Progenitor cell of endocrine pancreas (in vitro differentiated cells): Measurements from ENCODE around the gene METTL24. TPM values are rescaled to one million over a fixed set of nuclear protein-coding genes. Genes with fewer than 3 reads are reported as not detected.

Experiments
- DNase-seq: peaks from one replicate; pipeline ENCODE4 v3.0.0; 2021; ENCODE audit warnings: low spot score; ENCODE audit not compliant: unreplicated experiment
- H3K27ac Mint-ChIP-seq: 2 replicates; pipeline ENCODE4 v1.8.0; 2021; ENCODE audit warnings: mild to moderate bottlenecking, moderate library complexity, mixed read lengths
- H3K27me3 Mint-ChIP-seq: 2 replicates; pipeline ENCODE4 v1.8.0; 2021; ENCODE audit warnings: mixed read lengths
- H3K36me3 Mint-ChIP-seq: 2 replicates; pipeline ENCODE4 v1.8.0; 2022; ENCODE audit warnings: mixed read lengths; ENCODE audit not compliant: insufficient read depth
- H3K4me1 Mint-ChIP-seq: 2 replicates; pipeline ENCODE4 v1.8.0; 2021; ENCODE audit warnings: low read depth, mixed read lengths
- H3K4me3 Mint-ChIP-seq: 2 replicates; pipeline ENCODE4 v1.8.0; 2021; ENCODE audit warnings: low read depth, mild to moderate bottlenecking, moderate library complexity, mixed read lengths
- H3K9me3 Mint-ChIP-seq: 2 replicates; pipeline ENCODE4 v1.8.0; 2021; ENCODE audit warnings: low read depth, mixed read lengths
- CTCF ChIP-seq: fragments of 200-600 bp; sonication (generic); IDR thresholded peaks from one replicate; pipeline ENCODE4 v1.5.0; 2021; ENCODE audit warnings: antibody characterized with exemption, mild to moderate bottlenecking; ENCODE audit not compliant: unreplicated experiment
- total RNA-seq: library from RNA; stranded (reverse); gene quantifications from 2 replicates; pipeline ENCODE4 v1.2.1, GENCODE V29; 2021

METTL24 gene
- total RNA-seq, 1 donor from 2014 or later: 10.0 TPM

GRCh38 chr6:110398778-110399177 is 40.6 kb upstream of the METTL24 start:
- DNase-seq: no peak
- Mint-ChIP-seq H3K27ac (peak overlapping the region; percentile 30), H3K4me3 (no peak overlapping the region), H3K9me3 (no peaks in the 10 kb centered on the region), H3K4me1 (no peaks in the 10 kb centered on the region), H3K36me3 (no peaks in the 10 kb centered on the region), H3K27me3 (no peaks in the 10 kb centered on the region)
- no peak for TF ChIP-seq CTCF

- Mint-ChIP-seq H3K36me3 (no peaks in the 10 kb centered on the region), H3K27me3 (no peaks in the 10 kb centered on the region), H3K4me1 (peaks cover 5% of the 10 kb centered on the region), H3K27ac (no peak overlapping the region), H3K9me3 (no peaks in the 10 kb centered on the region), H3K4me3 (no peak overlapping the region)
- DNase-seq: no peak
- no peak for TF ChIP-seq CTCF
These were observed 37.1 kb upstream of the METTL24 start for GRCh38 chr6:110395221-110395620.

- TF ChIP-seq CTCF: no peak
- H3K36me3 Mint-ChIP-seq: no peaks in the 10 kb centered on the region
- peaks cover 13% of the 10 kb centered on the region for H3K4me1 Mint-ChIP-seq
- H3K27ac Mint-ChIP-seq: no peak overlapping the region
- no peak overlapping the region for H3K4me3 Mint-ChIP-seq
- H3K9me3 Mint-ChIP-seq: no peaks in the 10 kb centered on the region
- no peak for DNase-seq
- no peaks in the 10 kb centered on the region for H3K27me3 Mint-ChIP-seq
These were observed 36.3 kb upstream of the METTL24 start for GRCh38 chr6:110394409-110394808.

- Mint-ChIP-seq H3K27me3 (no peaks in the 10 kb centered on the region), H3K4me3 (no peak overlapping the region), H3K27ac (no peak overlapping the region), H3K9me3 (no peaks in the 10 kb centered on the region), H3K36me3 (no peaks in the 10 kb centered on the region), H3K4me1 (peaks cover 24% of the 10 kb centered on the region)
- TF ChIP-seq CTCF: no peak
- DNase-seq: no peak
These were observed 34.6 kb upstream of the METTL24 start for GRCh38 chr6:110392727-110393126.

GRCh38 chr6:110390404-110390803 is 32.3 kb upstream of the METTL24 start:
- Mint-ChIP-seq H3K9me3 (no peaks in the 10 kb centered on the region), H3K36me3 (no peaks in the 10 kb centered on the region), H3K27ac (no peak overlapping the region), H3K27me3 (no peaks in the 10 kb centered on the region), H3K4me1 (peaks cover 25% of the 10 kb centered on the region), H3K4me3 (no peak overlapping the region)
- no peak for DNase-seq
- no peak for TF ChIP-seq CTCF
